ENCODE measurements around the gene SYTL5. TPM values are rescaled to one million over a fixed set of nuclear protein-coding genes. Genes with fewer than 3 reads are reported as not detected.

SYTL5 gene
- total RNA-seq, 1 donor from 2014 or later, result 0.08 TPM

- TF ChIP-seq, protein P1, sequence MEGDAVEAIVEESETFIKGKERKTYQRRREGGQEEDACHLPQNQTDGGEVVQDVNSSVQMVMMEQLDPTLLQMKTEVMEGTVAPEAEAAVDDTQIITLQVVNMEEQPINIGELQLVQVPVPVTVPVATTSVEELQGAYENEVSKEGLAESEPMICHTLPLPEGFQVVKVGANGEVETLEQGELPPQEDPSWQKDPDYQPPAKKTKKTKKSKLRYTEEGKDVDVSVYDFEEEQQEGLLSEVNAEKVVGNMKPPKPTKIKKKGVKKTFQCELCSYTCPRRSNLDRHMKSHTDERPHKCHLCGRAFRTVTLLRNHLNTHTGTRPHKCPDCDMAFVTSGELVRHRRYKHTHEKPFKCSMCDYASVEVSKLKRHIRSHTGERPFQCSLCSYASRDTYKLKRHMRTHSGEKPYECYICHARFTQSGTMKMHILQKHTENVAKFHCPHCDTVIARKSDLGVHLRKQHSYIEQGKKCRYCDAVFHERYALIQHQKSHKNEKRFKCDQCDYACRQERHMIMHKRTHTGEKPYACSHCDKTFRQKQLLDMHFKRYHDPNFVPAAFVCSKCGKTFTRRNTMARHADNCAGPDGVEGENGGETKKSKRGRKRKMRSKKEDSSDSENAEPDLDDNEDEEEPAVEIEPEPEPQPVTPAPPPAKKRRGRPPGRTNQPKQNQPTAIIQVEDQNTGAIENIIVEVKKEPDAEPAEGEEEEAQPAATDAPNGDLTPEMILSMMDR (IDR thresholded peaks at IDR 0.05; ENCODE audit: insufficient read depth, low read length, poor library complexity, severe bottlenecking), result no peak
- Histone ChIP-seq H3K4me3 (ENCODE audit: low read depth, low read length) (no peak overlapping the region), H3K27me3 (ENCODE audit: control insufficient read depth, insufficient read depth, low read length) (no peaks in the 10 kb centered on the region), H3K36me3 (ENCODE audit: control insufficient read depth, insufficient read depth, low read length) (no peaks in the 10 kb centered on the region)
- peak; percentile 23 for DNase-seq (ENCODE audit: low read depth)
Measured at GRCh38 chrX:38095971-38096529, 89.7 kb downstream of the SYTL5 start.

- no peak for DNase-seq (ENCODE audit: low read depth)
- Histone ChIP-seq H3K27me3 (ENCODE audit: control insufficient read depth, insufficient read depth, low read length) (no peaks in the 10 kb centered on the region), H3K36me3 (ENCODE audit: control insufficient read depth, insufficient read depth, low read length) (no peaks in the 10 kb centered on the region), H3K4me3 (ENCODE audit: low read depth, low read length) (no peak overlapping the region)
- TF ChIP-seq, protein P1 (IDR thresholded peaks at IDR 0.05; ENCODE audit: insufficient read depth, low read length, poor library complexity, severe bottlenecking), result no peak
Measured at GRCh38 chrX:38099688-38100087, 93.3 kb downstream of the SYTL5 start.

DNA sequence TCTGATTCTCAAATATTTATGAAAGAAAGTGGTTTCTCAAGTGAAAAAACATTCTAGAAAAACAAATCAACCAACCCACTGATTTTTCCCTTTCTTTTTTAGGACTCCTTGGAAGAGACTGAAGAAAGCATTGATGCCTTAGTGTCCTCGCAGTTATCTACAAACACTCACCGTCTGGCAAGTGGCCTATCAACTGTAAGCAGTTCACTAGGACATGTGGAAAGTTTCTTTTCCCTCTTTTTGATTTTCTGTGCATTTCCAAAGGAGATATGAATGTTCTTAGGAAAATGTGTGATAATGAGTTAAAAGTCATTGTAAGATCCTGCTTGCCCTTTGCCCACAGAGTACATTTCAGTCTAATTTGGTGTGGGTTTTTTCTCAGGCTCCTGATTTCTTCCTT lies 95.9 kb downstream of the SYTL5 start:
- Histone ChIP-seq H3K27me3 (ENCODE audit: control insufficient read depth, insufficient read depth, low read length) (no peaks in the 10 kb centered on the region), H3K4me3 (ENCODE audit: low read depth, low read length) (no peak overlapping the region), H3K36me3 (ENCODE audit: control insufficient read depth, insufficient read depth, low read length) (no peaks in the 10 kb centered on the region)
- DNase-seq (ENCODE audit: low read depth), result no peak
- TF ChIP-seq, protein P1 (IDR thresholded peaks at IDR 0.05; ENCODE audit: insufficient read depth, low read length, poor library complexity, severe bottlenecking), result no peak

DNA sequence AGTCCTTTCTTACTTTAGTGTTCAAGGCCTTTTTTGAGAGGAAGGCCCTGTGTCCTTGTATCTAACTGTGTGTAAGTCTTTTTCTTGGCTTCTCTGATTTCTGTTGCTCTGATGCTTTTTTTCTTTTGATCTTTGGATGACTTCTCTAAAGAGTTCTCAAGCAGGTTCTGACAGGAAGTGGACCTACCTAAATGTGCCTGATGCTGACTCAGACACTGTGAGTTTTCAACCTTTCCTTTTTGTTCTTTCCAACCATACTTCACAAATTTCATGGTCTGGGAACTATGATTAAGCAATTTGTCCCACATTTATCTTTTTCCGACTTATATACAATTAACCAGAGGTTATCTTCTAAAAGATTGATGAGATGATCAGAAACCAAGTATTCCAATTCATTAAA lies 96.5 kb downstream of the SYTL5 start:
- no peak for DNase-seq (ENCODE audit: low read depth)
- Histone ChIP-seq H3K4me3 (ENCODE audit: low read depth, low read length) (no peak overlapping the region), H3K36me3 (ENCODE audit: control insufficient read depth, insufficient read depth, low read length) (no peaks in the 10 kb centered on the region), H3K27me3 (ENCODE audit: control insufficient read depth, insufficient read depth, low read length) (no peaks in the 10 kb centered on the region)
- TF ChIP-seq, protein P1 (IDR thresholded peaks at IDR 0.05; ENCODE audit: insufficient read depth, low read length, poor library complexity, severe bottlenecking), result no peak

DNA sequence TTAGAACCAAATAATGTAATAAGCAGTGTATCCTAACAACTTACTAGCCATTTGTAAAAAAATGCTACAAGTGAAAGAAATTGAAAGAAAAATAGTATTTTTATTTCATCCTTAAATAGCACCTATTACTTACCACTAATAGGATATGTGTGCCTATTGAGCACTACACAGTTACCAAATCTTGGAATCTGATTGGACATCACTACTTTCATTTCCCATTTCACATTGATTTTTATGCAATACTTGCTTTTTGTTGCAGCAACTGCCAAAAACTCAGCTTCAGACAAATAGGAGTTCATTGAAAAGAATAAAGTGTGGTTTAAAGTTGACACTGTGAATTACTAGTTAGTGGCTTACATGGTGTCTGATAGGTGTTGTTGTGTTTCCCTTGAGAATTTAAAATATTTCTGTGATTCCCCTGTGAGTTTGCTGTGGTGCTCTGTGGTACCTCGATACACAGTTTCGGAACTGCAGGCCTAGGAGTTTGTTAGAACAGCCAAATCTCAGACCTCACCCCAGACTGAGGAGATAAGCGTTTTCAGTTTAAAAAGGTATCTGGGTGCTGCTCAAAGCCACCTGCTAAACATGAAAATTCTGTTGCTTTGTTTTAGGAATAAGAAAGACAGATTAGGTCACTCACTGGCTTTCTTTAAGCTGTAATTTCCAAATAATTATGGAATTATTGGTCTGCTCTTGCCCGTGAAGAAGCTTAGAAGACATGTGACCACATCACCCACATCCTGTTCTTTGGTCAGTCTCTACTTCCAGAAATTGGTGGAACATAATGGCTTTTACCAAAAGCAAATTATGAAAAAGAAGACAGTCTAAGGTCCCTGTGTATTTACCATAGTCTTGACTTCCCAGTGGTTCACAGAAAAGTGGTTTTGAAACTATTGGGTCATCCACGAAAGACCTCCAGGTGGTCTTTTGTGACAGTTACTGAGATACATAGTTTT lies 97.8 kb downstream of the SYTL5 start:
- no peak for DNase-seq (ENCODE audit: low read depth)
- no peaks in the 10 kb centered on the region for H3K36me3 ChIP-seq (ENCODE audit: control insufficient read depth, insufficient read depth, low read length)
- no peak overlapping the region for H3K4me3 ChIP-seq (ENCODE audit: low read depth, low read length)
- H3K27me3 ChIP-seq (ENCODE audit: control insufficient read depth, insufficient read depth, low read length), result no peaks in the 10 kb centered on the region
- TF ChIP-seq, protein P1 (IDR thresholded peaks at IDR 0.05; ENCODE audit: insufficient read depth, low read length, poor library complexity, severe bottlenecking), result no peak
